Measurements from ENCODE around the gene NUP62. TPM values are rescaled to one million over a fixed set of nuclear protein-coding genes. Genes with fewer than 3 reads are reported as not detected.
"Not testable (repeated sequence)": the region's sequence is repeated elsewhere in the genome, so short reads cannot be mapped to it uniquely, and the experiment has no call there.

NUP62 gene
- total RNA-seq, 1 donor from 2014 or later, result 39.3 TPM

GRCh38 chr19:49975051-49975450, 45.7 kb upstream of the NUP62 start:
- intact Hi-C loops (cut with DNase I), result no loop called here
- ATAC-seq, result no peak
- Histone ChIP-seq H3K4me3 (no peak overlapping the region), H3K27me3 (no peaks in the 10 kb centered on the region), H3K27ac (no peak overlapping the region), H3K9me3 (no peaks in the 10 kb centered on the region), H3K4me1 (no peaks in the 10 kb centered on the region), H3K36me3 (peaks cover 36% of the 10 kb centered on the region)
- no peak for TF ChIP-seq CTCF (IDR thresholded peaks at IDR 0.05)
- no peak for DNase-seq

GRCh38 chr19:49973987-49974386, 44.7 kb upstream of the NUP62 start:
- Histone ChIP-seq H3K36me3 (peaks cover 29% of the 10 kb centered on the region), H3K27me3 (peaks cover 3% of the 10 kb centered on the region), H3K27ac (no peak overlapping the region), H3K9me3 (no peaks in the 10 kb centered on the region), H3K4me3 (no peak overlapping the region), H3K4me1 (no peaks in the 10 kb centered on the region)
- no peak for DNase-seq
- ATAC-seq, result peak; percentile 52
- intact Hi-C loops (cut with DNase I), result no loop called here
- TF ChIP-seq CTCF (IDR thresholded peaks at IDR 0.05), result no peak

- Histone ChIP-seq H3K9me3 (no peaks in the 10 kb centered on the region), H3K36me3 (peaks cover 18% of the 10 kb centered on the region), H3K4me1 (no peaks in the 10 kb centered on the region), H3K27ac (no peak overlapping the region), H3K27me3 (peaks cover 9% of the 10 kb centered on the region), H3K4me3 (no peak overlapping the region)
- ATAC-seq, result no peak
- no peak for DNase-seq
- TF ChIP-seq CTCF (IDR thresholded peaks at IDR 0.05), result no peak
- intact Hi-C loops (cut with DNase I), result no loop called here
Observed at GRCh38 chr19:49972841-49973240, 43.5 kb upstream of the NUP62 start.

GRCh38 chr19:49971991-49972411, 42.7 kb upstream of the NUP62 start:
- H3K4me1 ChIP-seq, result no peaks in the 10 kb centered on the region
- H3K36me3 ChIP-seq, result peaks cover 13% of the 10 kb centered on the region
- TF ChIP-seq CTCF (IDR thresholded peaks at IDR 0.05), result no peak
- no peak overlapping the region for H3K4me3 ChIP-seq
- peaks cover 9% of the 10 kb centered on the region for H3K27me3 ChIP-seq
- H3K27ac ChIP-seq, result no peak overlapping the region
- H3K9me3 ChIP-seq, result no peaks in the 10 kb centered on the region
- DNase-seq (no peak), ATAC-seq (no peak)
- intact Hi-C loops (cut with DNase I), result no loop called here

- H3K4me3 ChIP-seq; H3K4me1 ChIP-seq; intact Hi-C loops (cut with DNase I); DNase-seq; H3K36me3 ChIP-seq; H3K27ac ChIP-seq; H3K9me3 ChIP-seq; H3K27me3 ChIP-seq: not testable (repeated sequence)
- peak; percentile 88 for ATAC-seq
Observed at GRCh38 chr19:49969355-49969754, 40.1 kb upstream of the NUP62 start.

- peak; percentile 42 for ATAC-seq
Observed at GRCh38 chr19:49968279-49968922, 39.1 kb upstream of the NUP62 start.

GRCh38 chr19:49960980-49961379, 31.7 kb upstream of the NUP62 start, which contains the start of gene SIGLEC11:
Gene SIGLEC11, minus strand, starts transcription at chr19:49961172. Its CDS starts 91 bp downstream, at chr19:49961081.
- H3K27ac ChIP-seq; H3K36me3 ChIP-seq; DNase-seq; H3K4me3 ChIP-seq; H3K27me3 ChIP-seq; H3K4me1 ChIP-seq; H3K9me3 ChIP-seq; intact Hi-C loops (cut with DNase I): not testable (repeated sequence)
- peak; percentile 90 for ATAC-seq

More at GRCh38 chr19:49968279-49968922, 39.1 kb upstream of the NUP62 start:
- Histone ChIP-seq H3K4me1 (no peaks in the 10 kb centered on the region), H3K4me3 (no peak overlapping the region), H3K36me3 (no peaks in the 10 kb centered on the region), H3K9me3 (no peaks in the 10 kb centered on the region), H3K27me3 (peaks cover 9% of the 10 kb centered on the region), H3K27ac (no peak overlapping the region)
- DNase-seq, result peak; percentile 75
- TF ChIP-seq CTCF (IDR thresholded peaks at IDR 0.05), result no peak
- intact Hi-C loops (cut with DNase I), result no loop called here

GRCh38 chr19:49959892-49960291, 30.6 kb upstream of the NUP62 start:
- peaks cover 13% of the 10 kb centered on the region for H3K4me1 ChIP-seq
- H3K36me3 ChIP-seq; H3K27me3 ChIP-seq; DNase-seq; ATAC-seq; H3K9me3 ChIP-seq; H3K27ac ChIP-seq; intact Hi-C loops (cut with DNase I); H3K4me3 ChIP-seq: not testable (repeated sequence)

- peaks cover 24% of the 10 kb centered on the region for H3K4me1 ChIP-seq
- H3K36me3 ChIP-seq; ATAC-seq; H3K27me3 ChIP-seq; H3K4me3 ChIP-seq; H3K9me3 ChIP-seq; intact Hi-C loops (cut with DNase I); DNase-seq; H3K27ac ChIP-seq: not testable (repeated sequence)
Observed at GRCh38 chr19:49958596-49958995, 29.3 kb upstream of the NUP62 start.
